ENCODE data around the gene DLL3. TPM values are rescaled to one million over a fixed set of nuclear protein-coding genes. Genes with fewer than 3 reads are reported as not detected.

Gene DLL3, protein sequence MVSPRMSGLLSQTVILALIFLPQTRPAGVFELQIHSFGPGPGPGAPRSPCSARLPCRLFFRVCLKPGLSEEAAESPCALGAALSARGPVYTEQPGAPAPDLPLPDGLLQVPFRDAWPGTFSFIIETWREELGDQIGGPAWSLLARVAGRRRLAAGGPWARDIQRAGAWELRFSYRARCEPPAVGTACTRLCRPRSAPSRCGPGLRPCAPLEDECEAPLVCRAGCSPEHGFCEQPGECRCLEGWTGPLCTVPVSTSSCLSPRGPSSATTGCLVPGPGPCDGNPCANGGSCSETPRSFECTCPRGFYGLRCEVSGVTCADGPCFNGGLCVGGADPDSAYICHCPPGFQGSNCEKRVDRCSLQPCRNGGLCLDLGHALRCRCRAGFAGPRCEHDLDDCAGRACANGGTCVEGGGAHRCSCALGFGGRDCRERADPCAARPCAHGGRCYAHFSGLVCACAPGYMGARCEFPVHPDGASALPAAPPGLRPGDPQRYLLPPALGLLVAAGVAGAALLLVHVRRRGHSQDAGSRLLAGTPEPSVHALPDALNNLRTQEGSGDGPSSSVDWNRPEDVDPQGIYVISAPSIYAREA
- 3.2 and 4.2 TPM in 2 replicates for total RNA-seq (2013; cell fraction: nucleolus; rRNA removed)
- 1.5 and 2.0 TPM in 2 replicates for total RNA-seq (2014; rRNA removed)
- total RNA-seq (2014; rRNA removed; fragmentation: Illumina TruSeq; extraction: Trizol): 0.36 and 0.41 TPM in 2 replicates
- total RNA-seq (2021): 0.93 and 1.3 TPM in 2 replicates
- polyA plus RNA-seq (2011; ENCODE audit: low read depth): 0.18 TPM
- 0.58 and 0.64 TPM in 2 replicates for polyA plus RNA-seq (2011; rRNA removed)
- 1.2 and 1.3 TPM in 2 replicates for polyA plus RNA-seq (2011; cell fraction: cytosol; rRNA removed)
- polyA plus RNA-seq (2011; cell fraction: nucleus; rRNA removed): 2.0 and 2.1 TPM in 2 replicates
- polyA plus RNA-seq (2012): 0.58 and 0.62 TPM in 2 replicates
- polyA plus RNA-seq (2014; fragmentation: Illumina TruSeq; extraction: Trizol): 0.06 and 0.22 TPM in 2 replicates
- under 1 TPM; 0.18 to 0.57 TPM for polyA plus RNA-seq (2014; fragmentation: Nextera tagmentation; extraction: Ambion mirVana)
- 1.5 and 1.9 TPM in 2 replicates for polyA plus RNA-seq (2014; rRNA removed)
- 1 to 10 TPM; 1.4 to 1.6 TPM for polyA plus RNA-seq (2016; fragmentation: Nextera tagmentation; extraction: Ambion mirVana)
- 0.46 and 0.66 TPM in 2 replicates for polyA minus RNA-seq (2011; rRNA and poly(A)+ RNA removed)
- polyA minus RNA-seq (2011; cell fraction: cytosol; rRNA and poly(A)+ RNA removed): 1.0 TPM in 1 of 2 replicates, not detected in the other
- 0.85 and 1.6 TPM in 2 replicates for polyA minus RNA-seq (2011; cell fraction: nucleus; rRNA and poly(A)+ RNA removed)
- percentile 45 among the genes with signal in this experiment for Bru-seq, nascent RNA
- percentile 42 among the genes with signal in this experiment for BruChase-seq, experiment 1, labeled RNA remaining after a 6-hour chase
- BruChase-seq, experiment 2, labeled RNA remaining after a 2-hour chase: percentile 37 among the genes with signal in this experiment
- long read RNA-seq, experiment 1, partial matches to known transcripts: 1 of 2 reads
- long read RNA-seq, experiment 1, other reads (novel, unspliced or antisense): 0 of 2 reads
- long read RNA-seq, experiment 2, partial matches to known transcripts: 0 of 1 reads
- long read RNA-seq, experiment 2, other reads (novel, unspliced or antisense): 0 of 1 reads

DNA sequence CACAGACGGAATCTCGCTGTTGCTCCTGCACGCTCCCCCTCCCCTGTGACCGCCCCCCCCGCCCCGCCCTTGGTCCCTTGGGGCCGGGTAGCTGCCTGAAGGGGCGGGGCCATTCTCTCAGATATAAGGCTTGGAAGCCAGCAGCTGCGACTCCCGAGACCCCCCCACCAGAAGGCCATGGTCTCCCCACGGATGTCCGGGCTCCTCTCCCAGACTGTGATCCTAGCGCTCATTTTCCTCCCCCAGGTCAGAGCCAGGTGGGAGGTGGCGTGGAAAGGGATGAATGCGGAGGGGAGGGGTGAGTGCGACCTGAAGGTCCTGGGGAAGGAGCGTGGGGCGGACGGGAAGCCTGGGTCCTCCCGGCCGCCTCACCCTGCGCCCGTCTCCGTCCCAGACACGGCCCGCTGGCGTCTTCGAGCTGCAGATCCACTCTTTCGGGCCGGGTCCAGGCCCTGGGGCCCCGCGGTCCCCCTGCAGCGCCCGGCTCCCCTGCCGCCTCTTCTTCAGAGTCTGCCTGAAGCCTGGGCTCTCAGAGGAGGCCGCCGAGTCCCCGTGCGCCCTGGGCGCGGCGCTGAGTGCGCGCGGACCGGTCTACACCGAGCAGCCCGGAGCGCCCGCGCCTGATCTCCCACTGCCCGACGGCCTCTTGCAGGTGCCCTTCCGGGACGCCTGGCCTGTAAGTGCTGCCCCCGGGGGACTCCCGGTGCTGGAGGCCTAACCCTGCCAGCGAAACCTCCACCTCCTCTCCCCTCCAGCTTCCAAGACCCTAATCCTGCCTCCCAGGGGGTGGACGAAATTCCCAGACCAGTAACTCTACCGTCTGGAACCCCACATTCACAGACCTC is at the start of gene DLL3:
Gene DLL3 (plus strand): TSS at position 150 of the 845 bp plus-strand sequence. CDS start 28 bp downstream, at position 178.
- H3K27ac ChIP-seq (ENCODE audit: control insufficient read depth, insufficient read depth): no peak within 1 kb of the TSS
- POLR2A ChIA-PET: interaction anchor here (0.5 kb wide), 1 partner anchor 103 kb away, joined by 3 read pairs; no protein-coding TSS in a partner anchor
- WGBS (ENCODE audit: insufficient coverage, insufficient replicate concordance, low lambda C conversion rate, missing lambda C conversion rate): 6% methylated on average over 53 of the region's 60 CpGs
- FAIRE-seq: no peak
- peak within 1 kb of the TSS; percentile 89 for H3K4me2 ChIP-seq (ENCODE audit: control insufficient read depth, insufficient read depth)
- 0 out of 2 replicates have a peak within 1 kb of the TSS, but pooled peaks have one; percentile 5 for H3K4me3 ChIP-seq
- DNase-seq (ENCODE audit: low read depth, low spot score): no peak
- RAD21 ChIA-PET (ENCODE audit: unreplicated experiment): interaction anchor here (0.5 to 2.2 kb wide), 4 partner anchors 33 to 828 kb away, joined by 3 to 13 read pairs (median 6); partner anchors contain the start of gene EID2B
- H3K9ac ChIP-seq (ENCODE audit: control insufficient read depth, insufficient read depth, low read length): no peak within 1 kb of the TSS
- CTCF ChIA-PET: interaction anchor here (0.6 to 2.9 kb wide), 18 partner anchors 9 to 174 kb away, joined by 3 to 19 read pairs (median 4); partner anchors contain the start of genes EID2B and PLEKHG2
- in situ Hi-C loops (cut with MboI): no loop called here
- ATAC-seq: peak; percentile 71
- SMC1A ChIA-PET (ENCODE audit: uncharacterized antibody, unreplicated experiment): interaction anchor here (0.9 to 3.0 kb wide), 7 partner anchors 12 to 108 kb away, joined by 3 to 11 read pairs (median 4); partner anchors contain the start of genes EID2B, MED29 and PAF1
- H4K20me1 ChIP-seq (ENCODE audit: control insufficient read depth, insufficient read depth): no peaks in the 10 kb centered on the region
- intact Hi-C loops (cut with micrococcal nuclease; ENCODE audit: unreplicated experiment): loop anchor here (5.0 kb wide), 1 partner anchor 52 kb away; the partner anchor contains the start of gene SUPT5H
- H2AFZ ChIP-seq (ENCODE audit: control insufficient read depth, low read depth, low read length): no peak within 1 kb of the TSS; the same call in 1 of the 2 replicates
- no TSS peak for BruUV-seq (replicated peaks)
- peak; percentile 67; the same call in 1 of the 2 replicates for TF ChIP-seq LARP7 (IDR thresholded peaks at IDR 0.05)
- TF ChIP-seq, protein P1, sequence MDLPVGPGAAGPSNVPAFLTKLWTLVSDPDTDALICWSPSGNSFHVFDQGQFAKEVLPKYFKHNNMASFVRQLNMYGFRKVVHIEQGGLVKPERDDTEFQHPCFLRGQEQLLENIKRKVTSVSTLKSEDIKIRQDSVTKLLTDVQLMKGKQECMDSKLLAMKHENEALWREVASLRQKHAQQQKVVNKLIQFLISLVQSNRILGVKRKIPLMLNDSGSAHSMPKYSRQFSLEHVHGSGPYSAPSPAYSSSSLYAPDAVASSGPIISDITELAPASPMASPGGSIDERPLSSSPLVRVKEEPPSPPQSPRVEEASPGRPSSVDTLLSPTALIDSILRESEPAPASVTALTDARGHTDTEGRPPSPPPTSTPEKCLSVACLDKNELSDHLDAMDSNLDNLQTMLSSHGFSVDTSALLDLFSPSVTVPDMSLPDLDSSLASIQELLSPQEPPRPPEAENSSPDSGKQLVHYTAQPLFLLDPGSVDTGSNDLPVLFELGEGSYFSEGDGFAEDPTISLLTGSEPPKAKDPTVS (IDR thresholded peaks at IDR 0.05; ENCODE audit: low read depth, low read length): no peak
- no peak for TF ChIP-seq NFIC (IDR thresholded peaks at IDR 0.05; ENCODE audit: low read depth, low read length)
- no peak for TF ChIP-seq BACH1 (IDR thresholded peaks at IDR 0.05; ENCODE audit: borderline replicate concordance)
- TF ChIP-seq HDAC6 (IDR thresholded peaks at IDR 0.05; ENCODE audit: unreplicated experiment): peak; percentile 100
- peak; percentile 63 for TF ChIP-seq IKZF1 (conservative IDR thresholded peaks at IDR 0.05)
- TF ChIP-seq MEF2B (IDR thresholded peaks at IDR 0.05; ENCODE audit: partially characterized antibody, poor library complexity, severe bottlenecking): peak; percentile 87
- peak; percentile 55 for TF ChIP-seq SUZ12 (IDR thresholded peaks at IDR 0.05; ENCODE audit: unreplicated experiment)
- TF ChIP-seq ZSCAN29 (IDR thresholded peaks at IDR 0.05): peak; percentile 85; the same call in 1 of the 2 replicates
- H3K4me1 ChIP-seq (ENCODE audit: control insufficient read depth, insufficient read depth, low read length): peaks cover 10% of the 10 kb centered on the region
- H3K27me3 ChIP-seq (replicated peaks in 1 of 2; ENCODE audit: control insufficient read depth in 2 of 2, insufficient read depth in 2 of 2, low read length in 1 of 2): peaks cover 0 to 19% of the 10 kb centered on the region in 2 experiments; a peak in 3 of 4 replicates
- no peaks in the 10 kb centered on the region; the same call in 2 of the 3 replicates for H3K9me3 ChIP-seq (replicated peaks; ENCODE audit: control insufficient read depth, insufficient read depth, low read length)
- no peaks in the 10 kb centered on the region for H3K79me2 ChIP-seq (ENCODE audit: control insufficient read depth, insufficient read depth, low read length)
- H3K36me3 ChIP-seq (ENCODE audit: control insufficient read depth in 2 of 2, insufficient read depth in 2 of 2, low read length in 1 of 2): no peaks in the 10 kb centered on the region
